Retinal pigment epithelial cell (primary cell): ENCODE results near the gene PCDHGB1.

ENCODE experiments used
- DNase-seq: peaks from one replicate; pipeline ENCODE4 v3.0.0-alpha.2; 2010; ENCODE audit warnings: low read depth
- H3K4me3 ChIP-seq: 2 replicates; pipeline ENCODE4 v1.5.1; 2011; ENCODE audit warnings: mild to moderate bottlenecking, low read length, control low read depth, moderate library complexity
- TF ChIP-seq, protein P1 (sequence below): conservative IDR thresholded peaks from 2 replicates; pipeline ENCODE4 v1.5.1; 2011; ENCODE audit warnings: low read depth, low read length, control low read depth, inconsistent platforms

The PCDHGB1 gene

DNA sequence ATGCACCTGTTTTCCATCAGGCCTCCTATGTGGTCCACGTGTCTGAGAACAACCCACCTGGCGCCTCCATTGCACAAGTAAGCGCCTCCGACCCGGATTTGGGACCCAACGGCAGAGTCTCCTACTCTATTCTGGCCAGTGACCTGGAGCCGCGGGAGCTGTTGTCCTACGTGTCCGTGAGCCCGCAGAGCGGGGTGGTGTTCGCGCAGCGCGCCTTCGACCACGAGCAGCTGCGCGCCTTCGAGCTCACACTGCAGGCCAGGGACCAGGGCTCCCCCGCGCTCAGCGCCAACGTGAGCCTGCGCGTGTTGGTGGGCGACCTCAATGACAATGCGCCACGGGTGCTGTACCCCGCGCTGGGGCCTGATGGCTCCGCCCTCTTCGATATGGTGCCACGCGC is 1.7 kb downstream of the PCDHGB1 start:
- no peak overlapping the region for H3K4me3 ChIP-seq
- no peak for DNase-seq
- TF ChIP-seq, protein P1, sequence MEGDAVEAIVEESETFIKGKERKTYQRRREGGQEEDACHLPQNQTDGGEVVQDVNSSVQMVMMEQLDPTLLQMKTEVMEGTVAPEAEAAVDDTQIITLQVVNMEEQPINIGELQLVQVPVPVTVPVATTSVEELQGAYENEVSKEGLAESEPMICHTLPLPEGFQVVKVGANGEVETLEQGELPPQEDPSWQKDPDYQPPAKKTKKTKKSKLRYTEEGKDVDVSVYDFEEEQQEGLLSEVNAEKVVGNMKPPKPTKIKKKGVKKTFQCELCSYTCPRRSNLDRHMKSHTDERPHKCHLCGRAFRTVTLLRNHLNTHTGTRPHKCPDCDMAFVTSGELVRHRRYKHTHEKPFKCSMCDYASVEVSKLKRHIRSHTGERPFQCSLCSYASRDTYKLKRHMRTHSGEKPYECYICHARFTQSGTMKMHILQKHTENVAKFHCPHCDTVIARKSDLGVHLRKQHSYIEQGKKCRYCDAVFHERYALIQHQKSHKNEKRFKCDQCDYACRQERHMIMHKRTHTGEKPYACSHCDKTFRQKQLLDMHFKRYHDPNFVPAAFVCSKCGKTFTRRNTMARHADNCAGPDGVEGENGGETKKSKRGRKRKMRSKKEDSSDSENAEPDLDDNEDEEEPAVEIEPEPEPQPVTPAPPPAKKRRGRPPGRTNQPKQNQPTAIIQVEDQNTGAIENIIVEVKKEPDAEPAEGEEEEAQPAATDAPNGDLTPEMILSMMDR, result no peak

DNA sequence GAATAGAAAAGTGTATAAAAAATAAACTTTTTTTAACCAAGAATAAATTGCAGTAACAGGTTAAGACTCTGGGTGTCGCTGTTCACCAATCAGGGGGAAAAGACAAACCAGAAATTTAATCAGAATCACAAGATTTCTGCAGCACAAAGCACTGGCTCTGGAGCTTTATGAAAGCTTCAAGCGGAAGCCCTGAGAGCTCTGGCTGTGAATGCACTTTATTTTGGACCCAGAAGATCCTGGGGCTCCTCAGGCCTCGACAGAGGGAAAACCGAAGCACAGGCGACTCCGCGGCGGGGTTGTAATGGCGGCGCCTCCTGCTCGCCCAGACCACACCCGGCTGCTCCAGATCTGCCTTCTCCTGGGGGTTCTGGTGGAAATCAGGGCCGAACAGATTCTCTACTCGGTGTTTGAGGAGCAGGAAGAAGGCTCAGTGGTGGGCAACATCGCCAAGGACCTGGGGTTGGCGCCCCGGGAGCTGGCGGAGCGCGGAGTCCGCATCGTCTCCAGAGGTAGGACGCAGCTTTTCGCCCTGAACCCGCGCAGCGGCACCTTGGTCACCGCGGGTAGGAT is 5.1 kb downstream of the PCDHGB1 start, which contains the start of gene PCDHGA4:
Gene PCDHGA4, plus strand, starts transcription at position 122 of the 570 bp plus-strand sequence. Its CDS starts 87 bp downstream, at position 209.
- DNase-seq, result no peak
- TF ChIP-seq, protein P1, result peak; percentile 35
- H3K4me3 ChIP-seq, result peak within 1 kb of the TSS; percentile 14

DNA sequence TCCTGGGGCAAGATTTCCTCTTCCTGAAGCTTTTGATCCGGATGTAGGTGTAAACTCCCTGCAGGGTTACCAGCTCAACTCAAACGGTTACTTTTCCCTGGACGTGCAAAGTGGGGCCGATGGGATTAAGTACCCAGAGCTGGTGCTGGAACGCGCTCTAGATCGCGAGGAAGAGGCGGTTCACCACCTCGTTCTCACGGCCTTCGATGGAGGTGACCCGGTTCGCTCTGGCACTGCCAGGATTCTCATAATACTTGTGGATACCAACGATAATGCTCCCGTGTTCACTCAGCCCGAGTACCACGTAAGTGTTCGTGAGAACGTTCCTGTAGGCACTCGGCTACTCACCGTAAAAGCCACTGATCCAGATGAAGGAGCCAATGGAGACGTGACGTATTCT is 5.7 kb downstream of the PCDHGB1 start:
- TF ChIP-seq, protein P1, result no peak

DNA sequence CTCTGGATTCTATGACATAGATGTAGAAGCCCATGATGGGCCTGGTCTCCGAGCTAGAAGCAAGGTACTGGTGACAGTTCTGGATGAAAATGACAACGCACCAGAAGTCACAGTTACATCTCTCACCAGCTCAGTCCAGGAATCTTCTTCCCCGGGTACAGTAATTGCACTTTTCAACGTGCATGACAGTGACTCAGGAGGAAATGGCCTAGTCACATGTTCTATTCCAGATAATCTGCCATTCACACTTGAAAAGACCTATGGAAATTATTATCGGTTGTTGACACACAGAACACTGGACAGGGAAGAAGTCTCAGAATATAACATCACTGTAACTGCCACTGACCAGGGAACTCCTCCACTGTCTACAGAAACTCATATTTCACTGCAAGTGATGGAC is 6.2 kb downstream of the PCDHGB1 start:
- no peak for DNase-seq
- no peak overlapping the region for H3K4me3 ChIP-seq
- TF ChIP-seq, protein P1, result no peak

More for the DNA sequence above, 5.7 kb downstream of the PCDHGB1 start:
- no peak overlapping the region for H3K4me3 ChIP-seq
- DNase-seq, result no peak

DNA sequence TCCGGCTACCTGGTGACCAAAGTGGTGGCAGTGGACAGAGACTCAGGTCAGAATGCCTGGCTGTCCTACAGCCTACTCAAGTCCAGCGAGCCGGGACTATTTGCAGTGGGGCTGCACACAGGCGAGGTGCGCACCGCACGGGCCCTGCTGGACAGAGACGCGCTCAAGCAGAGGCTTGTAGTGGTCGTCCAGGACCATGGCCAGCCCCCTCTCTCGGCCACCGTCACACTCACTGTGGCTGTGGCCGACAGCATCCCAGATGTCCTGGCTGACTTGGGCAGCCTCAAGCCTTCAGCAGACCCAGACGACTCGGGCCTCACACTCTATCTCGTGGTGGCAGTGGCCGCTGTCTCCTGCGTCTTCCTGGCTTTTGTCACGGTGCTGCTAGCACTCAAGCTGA is 7.1 kb downstream of the PCDHGB1 start:
- no peak overlapping the region for H3K4me3 ChIP-seq
- TF ChIP-seq, protein P1, result no peak

DNA sequence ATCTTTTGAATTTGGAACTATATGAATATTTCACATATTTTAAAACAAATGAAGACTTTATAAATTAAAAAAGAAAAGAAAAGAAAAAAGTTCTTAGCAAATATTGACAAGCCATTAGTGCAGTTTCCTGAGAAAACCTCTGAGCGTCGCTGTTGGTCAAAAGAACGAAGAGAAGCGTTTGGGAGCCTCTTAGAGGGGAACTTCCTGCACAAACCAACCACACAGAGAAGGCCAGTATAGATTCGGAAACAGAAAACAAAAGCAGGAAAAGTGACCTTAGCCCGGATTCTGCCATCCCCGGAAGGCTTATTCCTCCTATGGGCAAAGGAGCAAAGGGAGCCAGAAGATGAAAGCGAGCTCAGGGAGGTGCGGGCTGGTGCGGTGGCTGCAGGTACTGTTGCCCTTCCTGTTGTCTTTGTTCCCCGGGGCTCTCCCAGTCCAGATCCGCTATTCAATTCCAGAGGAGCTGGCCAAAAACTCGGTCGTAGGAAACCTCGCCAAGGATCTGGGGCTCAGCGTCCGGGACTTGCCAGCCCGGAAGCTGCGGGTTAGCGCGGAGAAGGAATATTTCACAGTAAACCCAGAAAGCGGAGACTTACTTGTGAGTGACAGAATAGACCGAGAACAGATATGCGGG is 10.0 kb downstream of the PCDHGB1 start, which contains the start of gene PCDHGB2:
Gene PCDHGB2, plus strand, starts transcription at position 205 of the 637 bp plus-strand sequence. Its CDS starts 142 bp downstream, at position 347.
- no peak for DNase-seq
- H3K4me3 ChIP-seq, result peak within 1 kb of the TSS; percentile 22
- TF ChIP-seq, protein P1, result peak; percentile 22

More for the DNA sequence above, 7.1 kb downstream of the PCDHGB1 start:
- DNase-seq, result no peak

DNA sequence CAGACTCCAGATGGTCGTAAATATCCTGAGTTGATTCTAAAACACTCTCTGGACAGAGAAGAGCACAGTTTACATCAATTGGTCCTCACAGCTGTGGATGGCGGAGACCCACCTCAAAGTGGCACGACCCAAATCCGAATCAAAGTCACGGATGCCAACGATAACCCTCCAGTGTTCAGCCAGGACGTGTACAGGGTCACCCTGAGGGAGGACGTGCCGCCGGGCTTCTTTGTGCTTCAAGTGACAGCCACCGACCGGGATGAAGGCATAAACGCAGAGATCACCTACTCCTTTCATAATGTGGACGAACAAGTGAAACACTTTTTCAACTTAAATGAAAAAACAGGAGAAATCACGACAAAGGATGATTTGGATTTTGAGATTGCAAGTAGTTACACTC is 10.8 kb downstream of the PCDHGB1 start:
- TF ChIP-seq, protein P1, result no peak
- H3K4me3 ChIP-seq, result no peak overlapping the region
- DNase-seq, result no peak
